ENCODE data around the gene OR10K1.
"Not testable (repeated sequence)": the region's sequence is repeated elsewhere in the genome, so short reads cannot be mapped to it uniquely, and the experiment has no call there.

Gene OR10K1, protein sequence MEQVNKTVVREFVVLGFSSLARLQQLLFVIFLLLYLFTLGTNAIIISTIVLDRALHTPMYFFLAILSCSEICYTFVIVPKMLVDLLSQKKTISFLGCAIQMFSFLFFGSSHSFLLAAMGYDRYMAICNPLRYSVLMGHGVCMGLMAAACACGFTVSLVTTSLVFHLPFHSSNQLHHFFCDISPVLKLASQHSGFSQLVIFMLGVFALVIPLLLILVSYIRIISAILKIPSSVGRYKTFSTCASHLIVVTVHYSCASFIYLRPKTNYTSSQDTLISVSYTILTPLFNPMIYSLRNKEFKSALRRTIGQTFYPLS

DNA sequence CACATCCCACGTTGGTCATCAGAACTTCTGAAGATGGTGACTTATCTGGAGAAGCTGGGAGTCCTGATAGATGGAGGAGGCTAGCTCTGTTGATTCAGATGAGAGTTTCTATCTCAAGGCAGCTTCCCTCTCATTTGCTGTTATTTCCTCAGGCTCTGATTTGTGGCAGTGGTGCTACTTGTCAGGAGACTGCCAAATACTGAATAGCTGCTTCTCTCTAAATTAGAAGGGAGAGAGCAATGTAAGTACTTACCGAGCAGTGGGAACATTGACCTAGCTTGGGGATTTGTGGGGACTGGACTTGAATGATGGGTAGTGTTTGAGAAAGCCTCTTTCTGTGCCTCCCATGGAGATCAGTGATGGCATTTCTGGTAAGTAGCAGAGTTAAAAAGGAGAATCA lies at the start of gene OR10K1:
TSS of gene OR10K1 (plus strand) at position 301 of the 400 bp plus-strand sequence. CDS start 3,728 bp downstream, outside the sequence.
- DNase-seq: no peak

DNA sequence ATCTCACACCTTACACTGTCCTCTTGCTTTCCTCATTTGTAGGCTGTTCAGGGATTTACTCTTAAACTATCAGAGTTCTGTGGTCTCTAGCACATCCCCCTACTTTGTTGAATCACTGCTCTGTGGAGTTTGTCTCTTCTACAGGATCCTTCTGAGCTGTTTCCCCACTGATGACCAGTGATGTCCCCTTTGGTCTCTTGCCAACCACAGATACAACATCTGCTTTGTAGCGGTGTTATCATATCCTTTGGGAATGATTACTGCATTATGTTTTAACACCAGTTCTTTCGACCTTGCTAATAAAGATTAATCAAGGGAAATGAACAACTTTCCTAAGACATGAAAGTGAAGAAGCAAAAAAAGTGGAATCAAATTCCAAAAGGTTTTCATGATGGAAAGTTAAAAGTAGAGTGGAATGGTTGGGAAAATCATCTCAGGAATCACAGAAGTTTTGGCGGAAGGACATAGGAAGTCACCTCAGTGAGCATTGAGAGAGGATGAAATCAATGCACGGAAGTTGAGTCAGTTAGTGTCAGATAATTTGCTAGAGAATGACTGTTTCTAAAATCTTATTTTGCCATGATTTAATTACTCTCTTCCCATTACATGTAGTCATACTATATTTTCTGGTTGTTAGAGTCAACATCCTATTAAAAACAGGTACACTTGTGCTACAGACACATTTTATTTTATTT lies 46.8 kb upstream of the OR10K1 start:
- DNase-seq: no peak

DNA sequence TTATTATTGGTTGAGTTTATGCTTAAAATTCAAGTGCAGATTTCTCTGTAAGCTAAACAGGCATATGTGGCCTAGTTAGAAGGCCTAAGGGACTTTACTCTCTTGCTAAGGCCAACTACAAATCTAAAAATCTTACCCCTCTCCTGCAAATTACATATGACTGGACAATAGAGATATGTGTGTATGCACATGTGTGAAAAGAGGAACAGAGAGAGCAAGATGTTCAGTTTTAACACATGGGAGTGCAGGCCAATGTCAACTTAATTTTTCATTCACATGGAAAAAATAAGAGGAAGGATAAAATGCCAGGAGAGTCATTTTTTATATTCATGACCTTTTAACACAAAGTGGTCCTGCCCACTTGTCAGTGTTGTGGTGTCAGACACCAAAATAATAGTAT lies 44.0 kb upstream of the OR10K1 start:
- DNase-seq: no peak

DNA sequence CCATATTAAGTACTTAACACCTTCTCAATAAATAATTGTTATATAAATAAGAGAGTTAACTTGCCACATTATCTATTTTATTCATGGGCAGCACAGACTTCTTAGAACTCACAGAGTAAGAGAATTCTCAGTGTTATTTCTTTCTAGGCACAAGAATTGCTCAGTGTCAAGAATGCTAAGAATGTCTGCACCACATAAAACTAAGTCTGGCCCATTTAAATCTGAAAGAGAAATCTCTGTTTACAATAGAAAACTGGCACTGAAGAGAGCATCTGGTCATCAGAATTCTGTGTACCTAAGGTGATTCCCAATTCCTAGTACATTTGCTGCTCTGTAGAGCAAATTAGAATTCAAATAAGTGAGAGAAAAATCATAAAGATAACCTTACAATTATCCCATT lies 39.4 kb upstream of the OR10K1 start:
- DNase-seq: no peak

DNA sequence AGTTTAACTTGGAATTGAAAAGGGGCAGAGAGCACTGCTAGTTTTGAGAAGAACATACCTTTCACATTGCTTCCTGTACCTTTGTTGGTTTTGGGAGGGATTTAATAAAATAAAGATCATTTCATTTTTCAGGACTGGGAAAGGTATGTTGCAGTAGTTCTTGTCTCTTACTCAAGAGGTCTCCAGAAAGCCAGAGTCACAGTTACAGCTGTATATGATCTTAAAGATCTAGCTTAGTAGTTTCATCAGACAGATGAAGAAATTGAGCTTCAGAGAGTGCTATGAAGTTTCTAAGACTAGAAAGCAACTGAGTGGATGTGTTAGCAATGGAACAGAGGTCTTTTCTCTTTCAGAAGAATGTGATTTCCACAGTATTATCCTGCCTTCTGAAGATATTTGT lies 36.6 kb upstream of the OR10K1 start:
- DNase-seq: no peak

DNA sequence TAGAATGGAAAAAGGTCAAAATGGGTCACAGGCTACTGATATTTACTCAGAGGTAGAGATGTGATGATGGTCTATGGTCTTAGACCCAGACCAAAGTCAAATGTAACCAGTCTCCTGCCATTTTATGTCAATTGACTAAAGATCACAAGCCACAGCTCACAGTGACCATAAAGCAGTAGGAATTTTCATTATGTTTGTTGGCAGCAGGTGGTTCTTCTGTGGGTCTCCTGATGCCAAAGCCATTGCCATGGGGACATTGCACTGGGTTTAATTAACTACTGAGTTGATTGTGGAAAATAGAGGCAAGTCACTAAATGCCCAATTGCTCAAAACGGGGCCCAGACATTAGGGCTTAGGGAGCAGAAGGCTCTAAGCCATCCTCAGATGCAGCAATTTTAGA lies 35.5 kb upstream of the OR10K1 start, which contains the start of gene OR10K2:
TSS of gene OR10K2 (minus strand) at position 101 of the 400 bp plus-strand sequence. CDS start 5,371 bp downstream, outside the sequence.
- DNase-seq: no peak

DNA sequence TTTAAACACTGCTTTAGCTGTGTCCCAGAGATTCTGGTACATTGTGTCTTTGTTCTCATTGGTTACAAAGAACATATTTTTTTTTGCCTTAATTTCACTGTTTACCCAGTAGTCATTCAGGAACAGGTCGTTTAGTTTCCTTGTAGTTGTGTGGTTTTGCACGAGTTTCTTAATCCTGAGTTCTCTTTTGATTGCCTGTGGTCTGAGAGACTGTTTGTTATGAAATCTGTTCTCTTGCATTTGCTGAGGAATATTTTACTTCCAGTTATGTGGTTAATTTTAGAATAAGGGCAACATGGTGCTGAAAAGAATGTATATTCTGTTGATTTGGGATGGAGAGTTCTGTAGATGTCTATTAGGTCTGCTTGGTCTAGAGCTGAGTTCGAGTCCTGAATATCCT lies 31.5 kb upstream of the OR10K1 start:
- DNase-seq: not testable (repeated sequence)

DNA sequence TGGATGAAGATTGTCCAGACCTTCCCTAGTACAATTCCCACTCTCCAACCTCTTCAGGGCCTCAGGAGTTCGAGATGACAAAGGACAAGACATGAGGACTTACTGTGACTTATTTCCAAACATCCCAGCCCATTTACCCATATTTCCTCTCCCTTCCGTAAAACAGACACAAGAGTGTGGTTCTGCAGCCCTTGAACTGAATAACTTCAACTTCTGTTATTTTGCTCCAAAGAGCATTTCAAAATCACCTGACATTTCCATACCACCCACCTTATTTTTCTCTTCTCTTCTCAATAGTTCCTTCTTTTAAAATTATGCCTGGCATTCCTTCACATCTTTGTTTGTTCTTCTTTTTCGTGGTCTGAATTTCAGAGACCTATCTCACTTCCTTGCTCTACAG lies 26.9 kb upstream of the OR10K1 start:
- no peak for DNase-seq

DNA sequence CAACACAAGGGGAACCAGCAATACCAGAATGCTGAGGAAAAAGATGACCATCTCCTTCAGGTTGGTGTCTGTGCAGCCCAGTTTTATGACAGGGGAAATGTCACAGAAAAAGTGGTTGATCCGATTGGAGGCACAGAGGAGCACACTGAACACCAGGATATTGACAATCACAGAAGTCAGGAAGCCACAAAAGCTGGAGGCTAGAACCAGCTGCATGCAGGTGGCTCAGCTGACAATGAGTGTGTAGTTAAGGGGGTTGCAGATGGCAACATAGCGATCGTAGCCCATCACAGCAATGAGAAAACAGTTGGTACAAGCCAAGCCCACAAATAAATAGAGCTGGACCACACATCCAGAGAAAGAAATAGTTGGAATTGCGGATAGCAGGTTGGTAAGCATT lies 16.3 kb upstream of the OR10K1 start:
- DNase-seq: no peak

DNA sequence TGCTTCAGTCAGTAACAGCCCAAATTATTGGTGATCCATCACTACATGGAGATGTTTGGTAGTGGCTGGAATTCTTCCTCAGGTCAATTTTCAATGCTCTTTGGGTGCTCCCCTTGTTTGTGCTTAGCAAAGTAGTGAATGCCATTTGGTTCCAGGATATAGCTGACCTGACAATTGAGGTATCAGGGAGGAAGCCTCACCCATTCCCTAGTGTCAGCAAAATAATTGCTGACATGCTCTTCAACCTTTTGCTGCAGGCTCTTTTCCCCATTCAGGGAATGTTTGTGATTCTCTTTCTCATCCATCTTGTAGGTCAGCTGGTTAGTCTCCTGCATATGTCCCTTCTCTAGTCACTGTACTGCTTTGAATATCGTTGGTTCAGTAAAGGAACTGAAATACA lies 7.1 kb upstream of the OR10K1 start:
- DNase-seq: no peak

DNA sequence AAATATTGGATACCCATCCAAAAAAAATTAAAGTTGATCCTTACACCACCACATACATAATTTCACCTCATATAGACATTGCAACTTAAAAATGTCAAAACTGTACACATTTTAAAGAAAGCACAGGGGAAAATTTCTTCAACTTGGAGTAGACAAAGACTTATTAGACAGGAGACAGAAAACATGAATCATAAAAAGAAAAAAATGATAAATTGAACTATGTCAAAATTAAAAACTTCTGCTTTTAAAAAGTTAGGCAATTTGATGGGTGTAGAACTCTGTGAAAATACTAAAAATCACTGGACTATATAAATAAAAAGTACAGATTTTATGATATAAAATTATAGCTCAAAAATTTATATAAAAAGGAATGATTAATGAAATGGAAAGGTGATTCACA lies 4.4 kb upstream of the OR10K1 start:
- DNase-seq: no peak

DNA sequence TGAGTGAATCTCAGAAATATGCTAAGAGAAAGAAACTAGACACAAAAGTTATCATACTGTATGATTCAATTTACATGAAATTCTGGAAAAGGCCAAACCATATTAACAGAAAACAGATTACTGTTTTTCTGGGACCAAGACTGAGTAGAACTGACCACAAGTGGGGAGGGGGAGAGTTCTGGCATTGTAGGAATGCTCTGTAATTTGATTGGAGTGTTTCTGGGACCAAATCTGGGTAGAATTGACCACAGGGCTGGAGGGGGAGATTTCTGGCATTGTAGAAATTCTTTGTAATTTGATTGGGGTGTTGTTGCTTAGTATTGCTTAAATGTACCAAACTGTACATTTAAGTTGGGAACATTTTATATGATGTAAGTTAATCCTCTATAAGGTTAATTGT lies 3.4 kb upstream of the OR10K1 start:
- DNase-seq: no peak

DNA sequence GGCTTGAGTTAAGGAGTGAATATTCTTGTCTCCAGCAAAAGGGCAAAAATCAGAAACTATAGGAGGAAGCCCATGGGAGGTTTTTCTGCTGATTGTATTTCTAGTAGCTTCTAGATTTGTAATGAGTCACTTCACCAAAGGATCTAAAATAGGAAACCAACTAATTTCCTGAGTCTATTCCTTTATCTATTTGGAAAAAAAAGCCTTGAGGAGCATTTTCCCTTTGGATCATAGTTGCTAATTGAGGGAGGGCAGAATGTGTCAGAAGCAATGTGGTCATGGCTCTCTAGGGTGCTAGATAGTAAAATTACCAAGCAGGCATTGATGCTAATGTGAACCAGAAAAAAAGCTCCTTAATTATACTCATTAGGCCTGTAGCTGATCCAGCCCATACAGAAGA lies 10.3 kb downstream of the OR10K1 start, which contains the start of gene OR10R2:
TSS of gene OR10R2 (plus strand) at position 301 of the 400 bp plus-strand sequence. CDS start 106 bp downstream, outside the sequence.
- no peak for DNase-seq

DNA sequence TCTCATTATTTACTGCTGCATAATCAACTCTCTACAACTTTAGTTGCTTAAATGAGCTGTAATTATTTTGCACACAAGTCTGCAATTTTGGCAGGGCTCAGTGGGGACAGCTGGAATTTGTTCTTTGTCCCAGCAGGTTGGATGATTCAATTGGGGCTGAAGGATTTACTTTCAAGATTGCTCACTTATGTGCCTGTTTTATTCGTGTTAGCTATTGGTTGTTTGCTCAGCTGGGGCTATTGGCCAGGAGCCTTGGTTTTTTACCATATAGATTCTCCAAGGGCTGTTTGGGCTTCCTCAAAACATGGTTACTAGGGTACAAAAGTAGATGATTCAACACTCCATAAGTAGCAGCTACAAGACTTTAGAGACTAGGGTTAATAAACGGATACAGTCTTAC lies 23.8 kb downstream of the OR10K1 start:
- DNase-seq: no peak

DNA sequence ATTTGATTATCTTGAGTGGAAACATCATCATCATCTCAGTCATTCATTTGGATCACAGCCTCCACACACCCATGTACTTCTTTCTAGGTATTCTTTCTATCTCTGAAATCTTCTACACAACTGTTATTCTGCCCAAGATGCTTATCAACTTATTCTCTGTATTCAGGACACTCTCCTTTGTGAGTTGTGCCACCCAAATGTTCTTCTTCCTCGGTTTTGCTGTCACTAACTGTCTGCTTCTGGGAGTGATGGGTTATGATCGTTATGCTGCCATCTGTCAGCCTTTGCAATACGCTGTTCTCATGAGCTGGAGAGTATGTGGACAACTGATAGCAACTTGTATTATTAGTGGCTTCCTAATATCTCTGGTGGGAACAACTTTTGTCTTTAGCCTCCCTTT lies 29.7 kb downstream of the OR10K1 start:
- no peak for DNase-seq

DNA sequence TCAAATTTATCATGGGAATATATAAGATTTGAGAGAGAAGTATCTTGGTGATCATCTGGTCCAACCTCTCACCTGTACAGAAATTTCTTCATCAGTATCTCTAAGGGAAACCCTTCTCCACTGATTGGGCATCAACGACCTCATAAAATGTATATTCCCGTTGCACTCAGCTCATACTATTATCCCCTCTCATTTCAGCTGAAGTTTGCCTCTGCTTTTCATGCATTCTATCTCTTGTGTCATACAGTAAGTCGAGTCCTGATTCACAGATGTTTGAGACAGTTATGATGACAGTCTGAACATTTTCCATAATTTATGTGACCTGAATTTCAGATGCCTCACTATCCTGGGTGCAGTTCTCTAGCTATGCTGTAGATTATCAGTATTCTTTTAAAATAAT lies 31.4 kb downstream of the OR10K1 start:
- DNase-seq: no peak

DNA sequence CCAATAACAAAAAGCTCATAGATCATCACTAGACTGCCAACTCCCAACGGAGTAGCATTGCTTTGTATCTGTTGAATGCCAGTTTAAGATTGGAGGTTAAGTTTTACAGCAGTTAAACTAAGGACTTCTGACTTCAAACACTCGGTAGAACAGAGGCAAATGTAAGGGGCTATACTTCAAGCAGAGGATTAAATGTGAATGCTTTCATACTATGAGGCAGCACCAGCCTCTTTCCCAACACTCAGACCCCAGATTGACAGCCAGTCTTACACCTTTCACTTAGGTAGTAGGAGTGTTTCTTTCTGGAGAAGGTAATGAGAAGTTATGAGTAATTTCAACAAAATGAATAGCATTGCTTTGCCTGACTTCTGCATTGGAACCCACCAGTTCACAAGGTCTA lies 33.2 kb downstream of the OR10K1 start:
- DNase-seq: no peak

DNA sequence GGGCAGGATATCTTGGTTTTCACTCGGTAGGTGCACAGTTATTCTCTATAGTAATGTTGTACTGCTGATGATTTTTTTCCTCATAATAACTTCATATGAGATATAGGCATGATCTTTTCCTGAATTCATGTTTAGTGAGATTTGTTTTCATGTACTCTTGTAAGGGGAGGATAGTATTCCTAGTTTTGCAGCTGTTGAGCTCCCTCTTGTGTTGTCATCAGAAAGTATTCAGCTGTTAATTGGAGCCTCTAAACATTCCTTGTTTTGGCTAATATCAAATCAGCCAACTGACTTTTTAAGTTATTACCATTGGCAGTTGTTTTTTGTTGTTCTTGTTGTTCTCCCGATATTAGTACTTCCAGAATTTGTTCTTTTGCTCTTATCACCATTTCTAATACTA lies 34.7 kb downstream of the OR10K1 start:
- DNase-seq: no peak

DNA sequence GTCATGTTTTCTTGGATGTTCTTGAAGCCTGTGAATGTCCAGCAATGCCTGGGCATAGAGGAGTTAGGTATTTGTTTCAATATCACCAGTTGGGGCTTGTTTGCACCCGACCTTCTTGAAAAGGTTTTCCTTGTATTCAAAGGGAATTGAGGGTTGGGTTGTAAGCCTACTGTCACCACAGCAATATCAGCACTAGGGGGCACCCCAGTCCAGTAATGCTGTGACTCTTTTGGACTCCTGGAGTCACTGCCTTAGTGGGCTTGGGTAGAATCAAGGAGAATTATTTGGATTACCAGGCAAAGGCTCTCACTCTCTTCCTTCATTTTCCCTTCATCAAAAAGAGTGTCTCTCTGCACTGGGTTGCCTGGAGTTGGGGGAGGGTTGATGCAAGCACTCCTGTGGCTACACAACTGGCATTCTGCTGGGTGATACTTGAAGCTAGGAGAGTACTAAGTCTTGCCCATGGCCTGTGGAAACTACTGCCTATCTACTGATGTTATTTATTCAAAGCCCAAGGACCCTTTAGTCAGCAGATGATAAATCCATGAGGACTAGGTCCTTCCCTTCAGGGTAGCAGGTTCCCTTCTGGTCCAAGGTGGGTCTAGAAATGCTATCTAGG lies 44.8 kb downstream of the OR10K1 start:
- peak in 2 of 4 experiments; percentile 14 to 30 for DNase-seq

DNA sequence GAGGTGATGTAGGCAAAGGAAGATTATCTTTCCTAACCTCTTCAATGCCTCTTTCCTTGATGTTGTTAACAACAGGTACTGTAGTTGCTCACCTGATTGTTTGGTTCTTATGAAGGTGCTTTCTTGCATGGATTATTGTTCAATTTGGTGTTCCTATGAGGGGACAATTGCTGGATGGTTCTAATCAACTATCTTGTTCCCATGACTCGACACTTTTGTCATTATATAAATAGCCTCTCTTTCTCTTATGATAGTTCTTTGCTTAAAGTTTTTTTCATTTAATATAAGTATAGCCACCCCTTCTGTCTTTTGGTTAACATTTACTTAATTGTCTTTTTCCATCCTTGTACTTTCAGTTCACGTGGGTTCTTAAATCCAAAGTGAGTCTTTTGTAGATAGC lies 45.9 kb downstream of the OR10K1 start:
- DNase-seq: no peak

DNA sequence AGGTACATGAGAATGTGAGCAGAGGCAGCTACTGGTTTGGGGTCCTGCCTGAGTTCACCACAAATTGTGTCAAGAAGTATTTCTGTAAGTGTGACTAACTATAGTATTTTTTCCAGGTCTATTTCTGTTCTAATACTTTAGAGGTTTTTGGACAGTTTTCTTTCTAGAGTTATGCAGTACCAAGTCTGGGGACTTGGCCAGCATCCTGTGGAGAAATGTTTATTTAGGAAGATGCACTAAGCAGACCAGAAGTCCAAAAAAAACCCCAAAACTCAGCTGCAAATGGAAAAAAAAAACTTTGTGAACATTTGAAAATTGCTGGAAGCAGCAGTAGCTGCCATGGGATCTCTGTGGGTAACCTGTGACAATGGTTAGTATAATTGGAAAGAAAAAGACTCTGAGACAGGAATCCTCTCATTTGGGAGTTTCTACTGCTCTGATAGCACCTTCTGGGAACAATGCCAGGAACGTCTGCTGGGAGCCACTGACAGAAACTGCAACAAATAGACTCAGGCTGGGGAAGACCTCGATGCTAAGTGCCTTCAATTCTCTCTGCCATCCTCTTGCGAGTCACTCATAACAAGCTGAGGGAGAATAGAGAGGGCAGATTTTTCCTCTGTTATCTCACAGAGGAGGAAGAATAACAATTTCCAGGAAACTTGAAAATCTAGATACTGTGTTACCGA lies 48.0 kb downstream of the OR10K1 start:
- no peak for DNase-seq

DNA sequence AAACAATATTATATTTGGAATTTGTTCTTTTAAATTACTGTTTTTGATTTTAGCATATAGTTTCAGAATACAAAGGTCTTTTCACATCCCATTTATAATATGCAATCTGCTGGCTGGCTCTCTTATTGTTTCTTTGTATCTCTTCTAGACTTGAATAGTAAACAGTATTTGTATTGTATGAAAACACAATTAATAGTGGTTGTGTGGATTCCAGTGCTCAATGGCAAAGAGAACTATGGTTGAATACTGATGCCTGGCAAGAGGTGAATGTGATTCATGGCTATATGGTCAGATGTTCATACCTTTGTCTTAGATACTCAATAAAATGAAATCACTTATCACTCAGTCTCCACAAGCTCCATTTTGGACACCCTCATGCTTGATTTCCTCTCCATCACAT lies 55.3 kb downstream of the OR10K1 start:
- DNase-seq: no peak
